Measurements from ENCODE around the gene RHAG.

DNA sequence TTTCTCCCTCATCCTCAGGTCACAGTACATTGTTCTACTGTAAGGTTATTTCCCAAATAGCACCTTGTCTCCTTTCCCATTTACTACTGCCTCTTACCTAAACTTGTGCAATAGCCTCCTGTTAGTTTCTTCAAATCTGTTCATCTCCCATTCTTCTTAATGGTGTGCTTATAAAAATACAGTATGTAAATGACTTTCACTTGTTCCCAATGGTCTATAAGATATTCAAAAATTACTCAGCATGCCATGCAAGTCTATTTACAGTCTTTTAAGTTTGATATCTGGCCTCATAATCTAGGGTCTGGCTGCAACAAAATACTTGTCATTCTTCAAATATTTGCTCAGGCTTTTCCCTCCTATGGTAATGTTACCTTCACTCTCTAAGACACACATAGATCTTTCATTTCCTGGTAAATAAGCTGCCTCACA, 31.5 kb upstream of the RHAG start:
- TF ChIP-seq CTCF (IDR thresholded peaks at IDR 0.05) = no peak
- TF ChIP-seq POLR2A (IDR thresholded peaks at IDR 0.05) = no peak
